NCI-H1436 treated with DMSO at 0.1 percent for 48 hours (cell line): Measurements from ENCODE around the gene CCDC85B.

ENCODE experiments used
- DNase-seq: peaks from one replicate; lab custom pipeline; 2025; lab: John Stamatoyannopoulos, UW

The CCDC85B gene

DNA sequence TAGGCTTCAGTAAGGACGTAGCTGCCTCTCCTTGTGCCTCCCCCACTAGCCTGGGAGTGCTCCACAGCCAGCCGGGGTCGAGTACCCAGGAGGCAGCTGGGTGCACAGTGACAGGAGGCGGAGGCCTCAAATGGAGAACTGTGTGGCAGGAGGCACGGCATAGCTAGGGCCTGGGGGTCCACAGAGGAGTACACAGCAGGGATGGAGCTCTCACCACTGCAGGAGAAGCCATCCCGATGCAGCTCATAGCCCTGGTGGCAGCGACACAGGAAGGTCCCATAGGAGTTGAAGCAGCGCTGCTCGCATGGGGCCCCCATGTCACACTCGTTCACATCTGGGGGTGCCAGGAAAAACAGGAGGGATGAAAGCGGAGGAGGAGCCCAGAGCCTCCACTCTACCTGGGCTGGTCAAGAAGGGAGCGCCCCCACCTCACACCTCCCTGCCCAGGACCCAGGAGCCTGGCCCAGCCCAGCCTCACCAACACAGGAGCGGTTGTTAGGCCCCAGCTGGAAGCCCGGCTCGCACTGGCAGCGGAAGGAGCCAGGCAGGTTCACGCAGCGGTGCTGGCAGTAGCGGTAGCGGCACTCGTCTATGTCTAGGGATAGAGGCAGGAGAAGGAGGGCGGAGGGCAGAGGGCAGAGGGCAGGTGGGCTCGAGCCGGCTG is 20.7 kb upstream of the CCDC85B start:
- DNase-seq: no peak

DNA sequence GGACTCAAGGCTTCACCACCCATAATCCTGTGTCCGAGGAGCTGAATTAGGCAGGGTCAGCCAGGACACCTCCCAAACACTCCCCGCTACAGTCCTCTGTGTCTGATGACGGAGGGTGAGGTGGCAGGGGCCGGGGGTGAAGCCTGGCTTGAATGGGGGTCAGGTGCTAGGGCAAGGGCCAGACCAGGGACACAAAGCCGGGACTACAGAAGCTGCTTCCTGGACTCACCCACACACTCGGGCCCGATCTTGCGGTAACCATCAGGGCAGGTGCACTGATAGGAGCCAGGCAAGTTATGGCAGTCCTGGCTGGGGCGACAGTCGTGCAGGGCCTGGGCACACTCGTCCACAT is 20.2 kb upstream of the CCDC85B start:
- DNase-seq: no peak

DNA sequence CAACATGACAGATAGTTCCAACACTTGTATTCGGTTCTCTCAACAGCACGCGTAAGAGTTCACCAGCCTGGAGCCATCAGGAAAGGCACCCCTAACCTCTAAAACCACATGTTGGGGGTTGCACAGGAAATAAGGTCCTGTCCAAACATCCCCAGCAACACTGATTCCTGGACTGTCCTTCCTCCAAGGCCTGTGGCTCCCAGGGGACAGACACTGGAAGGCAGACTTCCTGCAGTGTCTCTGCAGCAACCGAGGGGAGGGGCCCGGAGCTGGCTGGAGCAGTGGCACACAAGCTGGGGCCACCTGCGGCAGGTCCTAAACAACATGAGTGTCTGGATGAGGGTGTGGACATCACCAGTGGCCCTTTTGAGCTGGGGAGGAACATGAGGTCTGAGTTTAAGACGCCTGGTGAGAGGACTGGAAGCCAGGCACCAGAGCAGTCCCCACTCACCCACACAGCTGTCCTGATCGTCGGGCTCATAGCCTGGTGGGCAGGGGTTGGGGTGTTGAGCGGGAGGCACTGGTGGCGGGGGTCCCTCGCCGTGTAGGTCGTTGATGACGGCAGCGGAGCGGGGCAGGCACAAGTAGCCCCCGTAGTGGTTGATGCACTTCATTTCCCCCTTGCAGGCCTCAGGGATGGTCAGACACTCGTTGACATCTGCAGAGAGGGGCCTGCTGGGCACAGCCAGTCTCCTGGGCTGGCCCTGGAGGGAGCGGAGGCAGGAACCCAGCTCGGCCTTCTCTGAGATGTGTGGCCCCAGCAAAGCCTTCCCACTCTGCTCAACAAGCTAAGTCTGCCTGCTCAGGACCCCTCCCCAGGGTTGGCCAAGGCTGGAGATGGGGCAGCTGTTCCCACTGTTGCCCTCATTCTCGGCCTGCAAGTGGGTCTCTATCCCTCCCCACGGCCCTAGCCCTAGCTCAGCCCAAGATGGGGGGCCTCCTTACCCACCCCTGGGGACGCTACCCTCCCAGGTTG is 19.5 kb upstream of the CCDC85B start:
- DNase-seq: no peak

DNA sequence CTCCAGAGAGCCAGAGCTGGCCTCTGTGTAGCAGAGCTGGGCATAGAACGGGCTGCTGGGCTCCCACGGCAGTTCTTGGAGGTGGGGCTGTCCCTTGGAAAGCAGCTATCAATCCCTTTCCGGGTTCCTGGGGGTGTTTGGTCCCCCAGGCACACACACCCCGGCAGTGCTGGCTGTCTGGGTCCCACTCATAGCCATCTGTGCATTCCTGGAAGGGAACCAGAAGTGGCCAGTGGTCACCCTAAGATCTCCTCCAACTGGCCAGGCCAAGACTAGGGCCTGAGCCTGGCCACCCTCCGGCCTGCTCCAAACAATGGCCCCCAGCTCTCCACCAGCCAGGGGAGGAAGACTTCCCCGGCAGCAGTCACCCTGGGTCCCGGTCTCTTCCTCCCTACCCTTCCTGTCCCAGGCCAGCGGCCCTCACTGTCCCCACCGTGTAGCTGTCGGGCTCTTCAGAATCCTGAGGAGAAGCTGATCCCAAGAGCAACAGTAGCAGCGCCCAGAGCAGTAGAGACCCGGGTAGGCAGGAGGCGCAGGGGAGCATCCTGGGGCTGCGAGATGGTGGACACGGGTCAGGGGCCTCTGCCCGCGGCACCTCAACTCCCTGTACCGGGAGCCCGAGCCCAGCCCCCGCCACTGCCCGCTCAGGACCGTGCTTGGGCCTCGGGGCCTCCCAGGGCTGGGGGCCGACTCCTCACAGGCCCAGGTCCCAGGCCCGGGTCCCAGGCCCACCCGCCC is 18.5 kb upstream of the CCDC85B start:
- no peak for DNase-seq

DNA sequence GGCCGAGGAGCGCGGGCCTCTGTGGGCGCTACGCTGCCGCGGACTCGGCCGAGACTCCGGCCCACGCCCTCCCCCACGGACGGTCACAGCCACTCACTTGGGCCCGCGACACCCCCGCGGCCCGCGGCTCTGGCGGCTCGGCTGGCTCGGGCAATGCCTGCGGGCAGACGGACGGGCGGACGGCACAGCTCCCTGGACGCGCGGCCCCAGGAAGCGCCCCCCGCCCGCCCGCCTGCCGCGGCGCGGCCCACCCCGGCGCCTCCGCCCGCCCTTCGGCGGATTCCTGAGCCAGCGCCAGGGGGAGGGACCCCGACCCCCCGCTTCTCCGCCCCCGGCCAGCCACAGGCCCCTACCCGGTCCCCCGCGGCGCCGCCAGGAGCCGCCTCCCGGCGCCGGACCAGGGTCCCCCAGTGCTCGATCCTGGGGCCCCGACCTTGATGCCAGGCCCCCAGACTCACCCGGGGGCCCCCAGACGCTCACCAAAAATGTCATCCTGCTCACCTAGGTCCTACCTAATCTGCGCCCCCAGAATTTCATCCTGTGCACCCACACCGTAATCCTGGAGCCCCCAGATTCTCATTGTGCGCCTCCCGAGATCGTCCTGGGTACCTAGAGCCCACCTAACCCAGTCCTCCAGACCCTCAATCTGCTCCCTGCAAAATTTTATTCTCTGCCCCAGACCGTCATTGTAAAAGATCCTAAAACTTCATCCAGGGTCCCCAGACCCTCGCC is 17.7 kb upstream of the CCDC85B start, which contains the start of gene EFEMP2:
Gene EFEMP2, minus strand, starts transcription at position 215 of the 732 bp plus-strand sequence. CDS start 446 bp downstream, outside the sequence.
- DNase-seq: no peak

DNA sequence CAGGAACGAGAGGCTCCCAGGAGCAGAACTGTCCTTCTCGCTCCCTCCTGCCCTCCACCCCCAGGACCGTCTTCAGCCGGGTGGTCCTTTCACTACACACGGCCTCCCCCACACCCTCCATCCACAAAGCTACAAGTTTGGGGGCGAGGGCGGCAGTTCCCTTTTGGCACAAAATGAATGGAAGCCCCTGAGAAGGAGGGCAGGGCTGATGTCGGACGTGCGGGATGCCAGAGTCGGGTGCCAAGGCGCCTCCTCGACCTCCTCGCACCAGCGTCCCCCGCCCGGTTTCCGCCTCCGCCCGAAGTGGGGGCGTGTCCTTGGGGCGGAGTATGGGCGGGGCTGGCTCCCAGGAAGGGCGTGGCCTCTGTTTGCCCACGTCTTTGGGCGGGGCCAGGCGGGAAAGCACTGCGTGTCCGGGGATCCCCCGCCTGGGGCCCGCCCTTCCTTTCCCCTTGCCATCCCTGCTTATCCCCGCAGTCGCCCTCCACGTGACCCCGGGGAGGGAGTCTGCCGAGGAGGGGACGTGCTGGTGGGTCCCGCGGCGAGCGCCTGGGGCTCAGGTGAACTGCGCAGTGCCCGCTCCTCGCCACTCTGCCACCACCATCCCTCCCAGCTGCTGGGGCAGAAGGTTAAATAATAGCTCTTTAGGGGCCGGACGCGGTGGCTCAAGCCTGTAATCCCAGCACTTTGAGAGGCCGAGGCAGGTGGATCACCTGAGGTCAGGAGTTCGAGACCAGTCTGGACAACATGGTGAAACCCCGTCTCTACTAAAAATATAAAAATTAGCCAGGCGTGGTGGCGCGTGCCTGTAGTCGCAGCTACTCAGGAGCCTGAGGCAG is 16.9 kb upstream of the CCDC85B start:
- peak; percentile 66 for DNase-seq

DNA sequence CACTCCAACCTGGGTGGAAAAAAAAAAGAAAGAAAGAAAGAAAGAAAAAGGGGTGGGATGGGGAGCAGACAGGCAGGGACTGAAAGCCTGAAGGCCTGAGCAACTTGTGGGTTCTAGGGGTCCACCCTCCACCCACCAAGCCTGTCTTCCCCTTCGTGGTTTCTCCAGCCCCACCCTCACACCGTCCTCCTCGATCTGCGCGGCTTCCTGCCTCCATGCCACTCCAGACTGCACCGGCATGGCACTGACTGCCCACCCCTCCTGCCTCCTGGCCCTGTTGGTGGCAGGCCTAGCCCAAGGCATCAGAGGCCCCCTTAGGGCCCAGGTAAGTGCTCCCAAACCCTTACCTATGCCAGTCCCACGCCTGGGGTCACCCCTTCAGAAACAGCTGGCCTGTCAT is 10.9 kb upstream of the CCDC85B start, which contains the start of gene CTSW:
Gene CTSW, plus strand, starts transcription at position 221 of the 400 bp plus-strand sequence. Its CDS starts 18 bp downstream, at position 239.
- DNase-seq: no peak

DNA sequence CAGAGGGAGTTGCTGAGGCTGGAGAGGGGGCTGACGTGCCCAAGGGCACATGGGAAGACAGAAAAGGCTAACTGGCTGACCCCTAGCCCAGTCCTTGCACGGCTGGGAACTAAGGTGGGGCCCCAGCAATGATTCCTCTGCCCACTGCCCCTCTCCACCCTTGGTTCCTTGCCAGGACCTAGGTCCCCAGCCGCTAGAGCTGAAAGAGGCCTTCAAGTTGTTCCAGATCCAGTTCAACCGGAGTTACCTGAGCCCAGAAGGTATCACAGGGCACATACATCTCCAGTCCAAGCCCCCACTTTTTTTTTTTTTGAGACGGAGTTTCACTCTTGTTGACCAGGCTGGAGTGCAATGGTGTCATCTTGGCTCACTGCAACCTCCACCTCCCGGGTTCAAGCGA is 10.4 kb upstream of the CCDC85B start:
- DNase-seq: no peak

DNA sequence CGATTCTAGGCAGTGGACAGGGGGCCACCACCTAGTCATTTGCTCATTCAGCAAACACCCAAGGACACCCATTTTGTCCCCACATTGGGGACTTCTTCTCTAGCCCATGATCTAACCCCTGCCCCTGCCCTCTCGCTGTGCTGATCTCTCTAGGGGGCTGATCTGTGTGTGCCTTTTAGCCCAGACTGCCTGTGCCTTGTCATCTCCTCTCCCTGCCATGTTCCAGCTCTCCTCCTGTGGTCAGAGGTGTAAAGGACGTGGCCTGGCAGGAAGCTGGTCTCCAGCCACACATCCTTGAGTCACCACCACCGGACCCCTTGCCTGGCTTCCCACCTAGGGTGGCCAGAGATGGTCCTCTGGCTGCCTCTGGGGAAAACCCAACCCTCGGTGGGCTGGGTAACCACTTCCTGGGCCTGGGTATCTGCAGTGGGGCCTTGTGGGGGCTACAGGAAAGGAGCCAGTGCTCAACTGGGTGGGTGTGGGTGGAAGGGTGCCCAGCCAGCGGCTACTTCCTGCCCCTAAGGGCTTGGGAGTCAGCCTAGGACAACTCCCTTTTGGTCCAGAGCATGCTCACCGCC is 9.5 kb upstream of the CCDC85B start:
- DNase-seq: no peak

DNA sequence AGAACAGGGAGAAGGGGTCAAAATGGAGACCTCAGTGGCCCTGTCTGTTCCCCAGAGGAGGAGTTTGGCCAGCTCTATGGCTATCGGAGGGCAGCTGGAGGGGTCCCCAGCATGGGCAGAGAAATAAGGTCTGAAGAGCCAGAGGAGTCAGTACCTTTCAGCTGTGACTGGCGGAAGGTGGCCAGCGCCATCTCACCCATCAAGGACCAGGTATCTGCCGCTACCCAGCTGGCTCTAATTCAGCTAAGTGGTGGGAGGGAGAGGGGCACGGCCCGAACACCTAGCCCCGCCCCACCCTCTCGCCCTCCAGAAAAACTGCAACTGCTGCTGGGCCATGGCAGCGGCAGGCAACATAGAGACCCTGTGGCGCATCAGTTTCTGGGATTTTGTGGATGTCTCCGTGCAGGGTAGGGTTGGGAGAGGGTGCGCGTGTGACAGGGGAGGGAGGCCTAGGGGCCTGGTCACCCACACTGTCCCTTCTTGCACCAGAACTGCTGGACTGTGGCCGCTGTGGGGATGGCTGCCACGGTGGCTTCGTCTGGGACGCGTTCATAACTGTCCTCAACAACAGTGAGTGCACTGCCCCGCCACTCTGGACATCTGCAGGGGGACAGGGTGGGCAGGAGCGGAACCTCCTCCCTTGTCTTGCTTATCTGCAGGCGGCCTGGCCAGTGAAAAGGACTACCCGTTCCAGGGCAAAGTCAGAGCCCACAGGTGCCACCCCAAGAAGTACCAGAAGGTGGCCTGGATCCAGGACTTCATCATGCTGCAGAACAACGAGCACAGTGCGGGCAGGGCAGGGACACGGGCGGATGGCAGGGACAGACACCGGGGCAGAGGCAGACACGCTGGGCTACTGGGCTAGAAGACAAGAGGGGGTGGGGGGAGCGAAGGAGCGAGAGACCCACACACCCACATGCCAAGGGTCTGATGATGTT is 8.1 kb upstream of the CCDC85B start:
- no peak for DNase-seq

DNA sequence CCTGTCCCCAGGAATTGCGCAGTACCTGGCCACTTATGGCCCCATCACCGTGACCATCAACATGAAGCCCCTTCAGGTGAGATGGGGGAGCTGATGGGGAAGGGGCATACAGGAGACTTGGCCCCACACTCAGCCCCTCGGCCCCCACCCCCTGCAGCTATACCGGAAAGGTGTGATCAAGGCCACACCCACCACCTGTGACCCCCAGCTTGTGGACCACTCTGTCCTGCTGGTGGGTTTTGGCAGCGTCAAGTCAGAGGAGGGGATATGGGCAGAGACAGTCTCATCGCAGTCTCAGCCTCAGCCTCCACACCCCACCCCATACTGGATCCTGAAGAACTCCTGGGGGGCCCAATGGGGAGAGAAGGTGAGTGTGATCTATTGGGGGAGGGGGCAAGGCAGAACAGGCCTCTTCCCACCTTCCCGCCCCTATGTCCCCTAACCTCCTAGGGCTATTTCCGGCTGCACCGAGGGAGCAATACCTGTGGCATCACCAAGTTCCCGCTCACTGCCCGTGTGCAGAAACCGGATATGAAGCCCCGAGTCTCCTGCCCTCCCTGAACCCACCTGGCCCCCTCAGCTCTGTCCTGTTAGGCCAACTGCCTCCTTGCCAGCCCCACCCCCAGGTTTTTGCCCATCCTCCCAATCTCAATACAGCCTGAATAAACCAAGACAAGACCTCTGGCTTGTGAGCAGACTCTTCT is 7.3 kb upstream of the CCDC85B start:
- no peak for DNase-seq

DNA sequence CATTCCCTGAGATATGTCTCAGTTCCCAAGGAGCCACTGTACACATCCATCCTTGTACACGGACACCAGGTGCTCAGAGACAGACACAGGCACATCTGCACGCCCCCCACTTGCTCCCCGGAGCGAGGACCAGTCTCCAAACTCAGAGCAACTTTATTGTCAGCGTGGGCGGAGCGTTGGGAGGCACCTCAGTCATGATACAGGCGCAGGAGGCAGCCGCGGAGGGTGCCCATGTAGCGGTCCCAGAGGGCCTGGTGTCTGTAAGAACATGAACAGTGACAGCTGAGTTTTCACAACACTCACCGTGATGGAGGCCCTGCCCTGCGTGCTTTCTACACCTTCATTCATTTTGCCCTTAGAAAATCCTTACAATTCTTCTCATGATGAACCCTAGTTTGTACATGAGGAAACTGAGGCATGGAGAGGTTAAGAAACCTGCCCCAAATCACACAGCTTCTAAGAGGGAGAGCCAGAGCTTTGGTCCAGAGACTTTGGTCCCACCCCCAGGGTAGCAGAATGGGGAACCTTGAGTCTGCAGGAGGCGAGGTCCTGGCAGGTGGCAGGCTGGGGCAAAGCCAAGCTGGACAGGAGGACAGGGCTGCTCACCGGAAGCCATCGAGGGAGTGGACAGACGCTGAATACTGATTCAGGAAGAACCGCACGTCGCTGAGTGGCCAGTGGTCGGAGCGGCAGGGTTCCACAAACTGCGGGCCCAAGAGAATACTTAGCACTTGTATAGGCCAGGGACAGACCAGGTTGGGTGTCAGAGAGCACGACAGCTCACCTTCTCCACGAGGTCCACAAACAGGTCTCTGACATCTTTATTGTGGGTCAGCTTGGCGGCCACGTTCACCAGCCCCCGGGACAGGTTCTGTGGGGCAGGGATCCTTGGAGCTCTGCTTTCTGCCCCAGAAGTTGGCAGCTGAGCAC is 6.4 kb upstream of the CCDC85B start:
- no peak for DNase-seq

DNA sequence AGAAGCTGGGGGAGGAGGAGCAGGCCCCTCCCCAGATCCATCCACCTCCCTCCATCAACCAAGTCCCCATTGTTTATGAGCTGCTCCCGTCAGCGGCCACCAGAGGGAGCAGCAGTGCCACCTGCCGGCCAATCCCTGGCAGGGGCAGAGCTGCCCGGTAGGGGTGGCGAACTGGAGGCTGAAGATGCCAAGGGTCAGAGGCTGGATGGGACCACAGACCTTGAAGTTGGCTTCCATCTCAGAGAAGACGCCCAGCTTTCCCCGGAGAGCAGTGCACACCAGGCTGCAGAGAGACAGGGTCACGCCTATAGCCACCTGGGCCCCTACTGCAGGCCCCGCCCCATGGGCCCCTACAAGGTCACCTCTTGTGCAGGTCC is 5.8 kb upstream of the CCDC85B start:
- no peak for DNase-seq

DNA sequence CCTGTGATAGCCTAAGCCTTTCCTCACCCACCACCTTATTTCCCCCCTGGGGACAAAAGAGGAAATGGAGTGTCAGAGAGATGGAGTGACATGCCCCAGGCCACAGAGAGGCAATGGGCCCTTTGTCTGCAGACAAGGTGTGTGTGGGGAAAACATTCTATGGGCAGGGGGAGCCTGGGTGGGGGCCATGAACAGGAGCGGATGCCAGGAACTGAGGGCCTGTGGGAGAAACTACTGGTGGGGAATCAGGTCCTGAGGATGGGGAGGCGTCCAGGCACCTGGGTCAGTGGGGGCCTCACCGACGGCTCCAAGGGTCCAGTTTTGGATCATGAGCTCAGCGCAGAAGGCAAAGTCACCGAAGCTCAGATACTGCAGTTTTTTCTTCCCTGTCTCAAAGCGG is 5.2 kb upstream of the CCDC85B start:
- no peak for DNase-seq

DNA sequence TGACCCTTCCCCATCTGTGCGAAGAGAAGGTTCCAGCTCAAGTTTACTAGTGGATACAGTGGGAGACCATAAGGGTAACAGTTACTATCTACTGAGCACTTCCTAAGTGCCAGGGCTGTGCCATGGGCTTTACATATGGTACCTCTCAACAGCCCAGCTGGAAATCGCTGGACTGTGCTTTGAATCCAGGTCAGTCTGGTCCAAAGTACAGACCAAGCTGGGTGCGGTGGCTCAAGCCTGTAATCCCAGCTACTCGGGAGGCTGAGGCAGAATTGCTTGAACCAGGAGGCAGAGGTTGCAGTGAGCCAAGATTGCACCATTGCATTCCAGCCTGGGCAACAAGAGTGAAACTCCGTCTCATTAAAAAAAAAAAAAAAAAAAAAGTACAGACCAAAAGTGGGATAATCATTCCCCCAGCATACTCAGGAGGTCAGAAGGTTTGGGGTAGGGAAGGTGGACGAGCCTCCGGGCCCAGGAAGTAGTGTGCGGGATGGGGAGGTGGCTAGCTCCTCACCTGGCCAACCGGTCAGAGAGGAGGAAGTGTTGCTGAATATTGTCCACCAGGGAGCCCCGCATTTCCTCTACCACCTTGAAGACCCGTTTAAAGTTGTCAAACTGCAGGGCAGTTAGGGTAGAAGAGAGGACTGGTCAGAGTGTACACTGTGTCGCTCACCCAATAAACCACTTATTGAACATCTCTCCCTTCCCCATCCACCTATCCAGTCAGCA is 4.5 kb upstream of the CCDC85B start:
- no peak for DNase-seq

DNA sequence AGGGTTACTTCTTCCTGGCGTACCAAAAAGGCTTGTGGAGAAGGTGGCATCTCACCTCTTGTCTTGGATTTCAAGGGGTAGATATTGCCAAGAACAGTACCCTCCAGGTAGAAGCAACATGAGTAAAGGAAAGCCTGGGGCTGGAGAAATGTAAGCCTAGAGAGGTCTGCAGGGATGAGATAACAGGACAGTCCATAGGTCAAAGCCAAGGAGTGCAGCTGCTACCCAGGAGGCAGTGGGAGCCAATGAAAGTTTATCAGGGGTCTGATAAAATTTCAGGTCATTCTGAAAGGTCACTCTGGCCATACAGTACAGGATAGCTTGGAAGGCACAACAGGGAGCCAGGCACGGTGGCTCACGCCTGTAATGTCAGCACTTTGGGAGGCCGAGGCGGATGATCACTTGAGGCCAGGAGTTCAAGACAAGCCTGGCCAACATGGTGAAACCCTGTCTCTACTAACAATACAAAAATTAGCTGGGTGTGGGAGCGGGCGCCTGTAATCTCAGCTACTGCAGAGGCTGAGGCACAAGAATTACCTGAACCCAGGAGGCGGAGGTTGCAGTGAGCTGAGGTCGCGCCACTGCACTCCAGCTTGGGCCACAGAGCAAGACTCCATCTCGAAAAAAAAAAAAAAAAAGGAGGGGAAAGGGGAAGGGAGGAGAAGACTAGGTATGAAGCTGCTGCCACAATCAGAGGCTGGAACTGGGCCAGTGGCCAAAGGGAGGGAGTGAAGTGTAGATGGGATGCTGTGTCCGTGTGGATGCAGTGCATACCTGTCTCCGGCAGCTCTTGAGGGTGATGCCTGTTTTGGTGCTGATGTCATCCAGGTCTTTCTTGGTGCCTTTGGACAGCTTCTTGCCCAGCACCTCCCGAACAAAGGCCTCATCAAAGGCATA is 3.4 kb upstream of the CCDC85B start:
- no peak for DNase-seq
